Measurements from ENCODE around the gene FKBP5.
A peak's percentile ranks its signal among the peaks of the same experiment; 100 is the strongest.
"Not testable (repeated sequence)": the region's sequence is repeated elsewhere in the genome, so short reads cannot be mapped to it uniquely, and the experiment has no call there.

Gene FKBP5

DNA sequence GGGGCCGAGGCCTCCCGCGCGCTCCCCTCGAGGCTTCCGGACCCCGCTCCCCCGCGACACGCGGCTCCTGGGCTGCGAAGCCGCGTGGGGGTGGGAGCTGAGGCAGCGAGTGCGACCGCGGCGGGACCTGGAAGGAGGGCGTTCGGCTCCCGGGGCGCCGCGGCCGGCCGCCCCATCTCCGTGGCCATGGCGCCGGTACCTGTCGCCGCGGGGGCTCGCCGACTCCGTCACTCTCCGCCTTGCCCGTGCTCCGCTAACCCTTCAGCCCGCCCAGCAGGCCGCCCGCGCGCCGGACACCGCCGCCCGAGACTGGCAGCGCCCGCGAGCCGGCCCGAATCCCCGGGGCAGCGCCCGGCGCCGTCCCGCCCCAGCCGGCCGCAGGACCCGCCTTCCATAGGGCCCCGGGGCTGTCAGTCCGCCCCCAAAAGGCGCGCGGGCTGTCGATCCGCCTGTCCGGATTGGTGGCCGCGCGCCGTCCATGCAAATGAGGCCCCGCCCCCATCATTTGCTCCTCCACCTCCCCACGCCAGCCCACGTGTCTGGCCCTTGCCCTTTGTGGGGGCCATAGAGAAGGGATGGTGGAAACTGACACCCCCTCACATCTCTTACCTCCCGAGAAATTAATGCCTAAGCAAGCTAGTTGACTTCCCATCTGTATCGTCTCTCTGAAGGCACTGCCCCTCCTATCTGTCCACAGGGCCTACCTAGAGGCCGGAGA lies at the start of gene FKBP5:
FKBP5 (minus strand) TSS at position 311 of the 718 bp plus-strand sequence. CDS start 46,091 bp downstream, outside the sequence.
- peak; percentile 96 for DNase-seq

DNA sequence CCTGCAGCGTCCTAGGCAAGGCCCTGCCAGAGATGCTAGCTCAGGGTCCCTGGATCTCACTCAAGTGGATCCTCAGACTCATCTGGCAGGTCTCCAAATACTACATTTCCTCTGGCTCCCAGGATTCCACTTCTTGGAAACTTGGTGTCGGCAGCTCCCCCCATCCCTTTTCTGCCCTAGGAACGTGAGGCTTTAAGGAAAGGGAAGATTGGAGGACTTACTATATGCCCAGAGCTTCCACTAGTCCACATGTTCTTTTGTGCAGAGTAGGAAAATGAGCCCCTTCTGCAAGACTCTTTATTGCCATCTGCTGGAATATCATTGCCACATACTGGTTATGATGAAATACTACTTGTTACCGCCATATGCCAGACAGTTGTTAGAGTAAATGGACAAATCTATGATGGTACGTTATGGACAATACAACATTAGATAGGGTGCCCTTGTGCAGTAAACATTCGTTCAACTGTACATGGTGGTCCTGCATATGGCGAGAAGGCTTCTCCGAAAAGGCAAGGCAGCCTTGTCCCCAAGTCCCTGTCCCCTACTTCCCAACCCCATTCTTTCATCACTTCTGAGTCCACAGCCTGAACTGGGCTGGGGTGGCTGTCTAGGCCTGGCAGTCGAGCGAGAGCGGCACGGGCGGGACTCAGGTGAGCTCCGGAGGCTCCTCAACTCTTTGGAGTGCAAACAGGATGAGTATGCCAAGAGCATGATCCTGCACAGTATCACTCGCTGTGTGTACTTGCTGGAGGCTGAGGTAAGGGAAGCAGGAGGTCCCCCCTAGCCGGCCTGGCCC lies 48.9 kb upstream of the FKBP5 start:
- DNase-seq = no peak

GRCh38 chr6:35736982-35737412 lies 48.3 kb upstream of the FKBP5 start, which contains the start of gene ARMC12:
Gene ARMC12, plus strand, starts transcription at chr6:35737032. Its CDS starts 77 bp downstream, at chr6:35737109.
- no peak for DNase-seq

GRCh38 chr6:35736253-35736894 lies 47.7 kb upstream of the FKBP5 start:
- peak; percentile 88 for DNase-seq

GRCh38 chr6:35735452-35735851 lies 46.7 kb upstream of the FKBP5 start:
- DNase-seq = no peak

- DNase-seq = not testable (repeated sequence)
Observed at GRCh38 chr6:35734319-35734718, 45.6 kb upstream of the FKBP5 start.

- DNase-seq = no peak
Observed at GRCh38 chr6:35733633-35734032, 44.9 kb upstream of the FKBP5 start.

GRCh38 chr6:35731736-35732532 lies 43.2 kb upstream of the FKBP5 start:
- peak; percentile 98 for DNase-seq

GRCh38 chr6:35731414-35731735 lies 42.7 kb upstream of the FKBP5 start:
- DNase-seq = peak; percentile 98

- no peak for DNase-seq
Observed at GRCh38 chr6:35730745-35731413, 42.2 kb upstream of the FKBP5 start.

DNA sequence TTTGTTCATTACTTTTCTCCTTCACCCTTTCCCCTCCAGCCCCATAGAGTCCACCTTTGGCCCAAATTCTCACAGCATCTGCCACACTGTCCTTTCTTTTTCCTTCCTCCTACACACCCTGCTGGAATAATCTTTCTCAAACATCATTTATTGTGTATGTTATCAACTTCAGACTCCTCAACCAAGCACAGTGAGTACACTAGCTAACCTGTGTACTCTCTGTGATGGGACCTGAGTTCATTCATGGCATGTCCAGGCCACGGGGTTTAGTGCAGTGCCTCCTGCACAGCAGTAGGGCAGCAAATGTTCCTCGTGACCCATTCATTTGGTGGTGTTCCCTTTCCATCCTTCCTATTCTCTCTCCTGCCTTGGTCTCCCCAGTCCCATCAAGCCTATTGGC lies 41.0 kb upstream of the FKBP5 start:
- no peak for DNase-seq

- peak; percentile 39 for DNase-seq
Observed at GRCh38 chr6:35728683-35729678, 40.3 kb upstream of the FKBP5 start.

- peak; percentile 88 for DNase-seq
Observed at GRCh38 chr6:35727935-35728682, 39.4 kb upstream of the FKBP5 start.

GRCh38 chr6:35727231-35727934 lies 38.7 kb upstream of the FKBP5 start:
- DNase-seq = peak; percentile 59

DNA sequence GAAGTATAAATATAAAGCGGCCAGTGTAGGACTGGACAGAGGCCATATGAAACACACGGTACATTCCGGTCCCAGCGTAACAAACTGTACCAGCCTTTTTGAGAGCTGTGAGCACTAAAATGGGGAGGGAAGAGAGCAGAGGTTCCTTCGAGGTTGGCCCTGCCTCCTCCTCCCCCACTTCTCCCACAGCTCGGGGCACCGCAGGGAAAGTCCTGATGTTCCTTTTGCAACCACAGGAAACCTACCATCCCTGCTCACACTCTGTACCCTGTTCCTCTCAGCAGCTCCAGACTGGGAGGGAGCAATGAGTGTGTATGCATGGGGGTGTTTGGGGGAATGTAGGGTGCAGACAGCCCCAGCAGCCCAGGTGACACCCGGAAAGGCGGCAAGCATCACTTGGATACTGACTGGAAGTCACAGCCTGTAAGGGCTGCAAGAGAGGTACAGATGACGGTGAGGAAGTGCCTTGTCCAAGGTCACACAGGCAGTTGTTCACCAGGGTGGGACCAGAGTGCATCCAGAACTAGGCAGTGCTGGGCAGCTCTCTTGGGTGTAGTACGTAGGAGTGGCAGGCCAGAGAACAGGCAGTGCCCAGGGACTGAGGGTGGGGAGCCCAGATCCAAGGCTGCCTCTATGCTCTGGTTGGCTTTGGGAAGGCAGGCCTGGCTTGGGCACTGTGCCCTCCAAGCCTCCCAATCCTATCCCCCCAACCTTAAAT lies 37.2 kb upstream of the FKBP5 start:
- peak; percentile 33 for DNase-seq

DNA sequence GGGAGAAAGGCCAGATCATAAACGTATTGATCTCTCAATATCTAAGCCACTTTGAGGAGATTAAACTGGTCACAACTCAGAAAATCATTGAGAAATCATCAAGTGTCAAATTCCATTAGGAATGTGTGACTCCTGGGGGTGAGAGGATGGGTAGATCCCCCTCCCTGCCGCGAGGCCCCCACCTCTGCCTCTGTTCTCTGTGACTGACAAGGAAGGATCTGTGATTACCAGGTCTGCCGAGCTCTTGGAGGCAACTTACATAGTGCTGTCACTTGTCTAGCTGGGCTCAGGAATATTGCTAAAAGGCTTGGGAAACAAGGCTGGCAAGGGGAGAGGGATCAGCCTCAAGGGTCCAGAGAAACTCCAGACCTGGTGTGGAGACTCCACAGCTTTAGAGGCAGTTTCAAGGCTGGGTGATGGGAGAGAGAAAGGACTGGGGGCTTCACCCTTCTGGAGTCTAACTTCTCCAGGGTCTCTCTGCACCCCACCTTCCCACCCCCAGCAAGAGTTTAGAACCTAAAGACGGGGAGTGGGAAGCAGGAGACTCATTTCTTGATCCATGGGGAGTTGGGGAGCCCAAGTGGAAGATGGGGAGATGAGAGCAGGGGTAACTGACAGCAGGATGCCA lies 36.5 kb upstream of the FKBP5 start:
- no peak for DNase-seq

DNA sequence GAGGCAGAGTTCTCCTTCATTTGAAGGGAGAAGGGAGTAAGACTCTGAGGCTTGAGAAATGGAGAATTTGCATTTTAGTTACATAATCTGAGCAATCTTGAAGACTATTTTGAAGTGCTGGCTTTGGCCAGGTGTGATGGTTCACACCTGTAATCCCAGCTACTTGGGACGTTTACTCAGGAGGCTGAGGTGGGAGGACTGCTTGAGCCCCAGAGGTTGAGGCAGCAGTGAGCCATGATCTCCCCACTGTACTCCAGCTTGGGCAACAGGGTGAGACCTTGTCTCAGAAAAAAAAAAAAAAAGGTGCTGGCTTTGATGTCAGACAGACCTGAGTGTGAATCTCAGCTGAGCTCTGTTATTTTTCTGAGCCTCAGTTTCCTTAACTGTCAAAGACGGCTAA lies 35.8 kb upstream of the FKBP5 start:
- DNase-seq = no peak

- DNase-seq = no peak
Observed at GRCh38 chr6:35724059-35724458, 35.3 kb upstream of the FKBP5 start.

All from stimulated activated CD4-positive, alpha-beta T cell treated with anti-CD3 and anti-CD28 coated beads, Interleukin-15, amount 100 ng/mL, for 24 hours (primary cell).